RWPE2 (cell line): ENCODE measurements around the gene HNRNPUL2.

ENCODE experiments used
- ATAC-seq: fragments of 200-7000 bp; cut with Tn5 transposase; 3 replicates; pipeline ENCODE4 v1.9.1; 2021; ENCODE audit warnings: low read depth
- DNase-seq: peaks from one replicate; pipeline ENCODE4 v3.0.0-alpha.2; 2020; ENCODE audit warnings: low spot score
- H3K27ac ChIP-seq: fragments of 450-650 bp; 2 replicates; pipeline ENCODE4 v1.5.1; 2017; ENCODE audit warnings: mild to moderate bottlenecking; ENCODE audit not compliant: poor library complexity, severe bottlenecking
- H3K27me3 ChIP-seq: fragments of 250-450 bp; sonication (Bioruptor Pico); 2 replicates; pipeline ENCODE4 v1.5.1; 2021; ENCODE audit warnings: mild to moderate bottlenecking, moderate library complexity; ENCODE audit not compliant: insufficient read depth, poor library complexity, severe bottlenecking
- H3K36me3 ChIP-seq: fragments of 250-450 bp; sonication (Bioruptor Pico); 2 replicates; pipeline ENCODE4 v1.5.1; 2020; ENCODE audit warnings: low read depth, mild to moderate bottlenecking, moderate library complexity
- H3K4me1 ChIP-seq: fragments of 250-450 bp; sonication (Bioruptor Pico); 2 replicates; pipeline ENCODE4 v1.5.1; 2021; ENCODE audit warnings: mild to moderate bottlenecking, moderate library complexity; ENCODE audit not compliant: insufficient read depth, poor library complexity, severe bottlenecking
- H3K4me3 ChIP-seq: fragments of 250-450 bp; sonication (Bioruptor Pico); 2 replicates; pipeline ENCODE4 v1.5.1; 2021; ENCODE audit warnings: mild to moderate bottlenecking, moderate library complexity; ENCODE audit not compliant: severe bottlenecking
- H3K9me3 ChIP-seq: fragments of 250-450 bp; sonication (Bioruptor Pico); 2 replicates; pipeline ENCODE4 v1.5.1; 2021; ENCODE audit warnings: mild to moderate bottlenecking, moderate library complexity; ENCODE audit not compliant: severe bottlenecking
- CTCF ChIP-seq: fragments of 450-650 bp; IDR thresholded peaks from one replicate; pipeline ENCODE4 v1.5.1; 2017; ENCODE audit warnings: mild to moderate bottlenecking, moderate library complexity; ENCODE audit not compliant: poor library complexity, severe bottlenecking

Gene HNRNPUL2

GRCh38 chr11:62716816-62717215 lies 10.4 kb downstream of the HNRNPUL2 start:
- Histone ChIP-seq H3K4me3 (no peak overlapping the region), H3K27me3 (no peaks in the 10 kb centered on the region), H3K27ac (no peak overlapping the region), H3K36me3 (peaks cover 92% of the 10 kb centered on the region), H3K4me1 (no peaks in the 10 kb centered on the region), H3K9me3 (no peaks in the 10 kb centered on the region)
- ATAC-seq (no peak), DNase-seq (no peak)
- no peak for TF ChIP-seq CTCF

- no peak for DNase-seq
- no peak for ATAC-seq
- no peak for TF ChIP-seq CTCF
- Histone ChIP-seq H3K27ac (no peak overlapping the region), H3K4me1 (no peaks in the 10 kb centered on the region), H3K4me3 (no peak overlapping the region), H3K27me3 (no peaks in the 10 kb centered on the region), H3K9me3 (no peaks in the 10 kb centered on the region), H3K36me3 (peaks cover 92% of the 10 kb centered on the region)
Measured at GRCh38 chr11:62716206-62716605, 11.1 kb downstream of the HNRNPUL2 start.

DNA sequence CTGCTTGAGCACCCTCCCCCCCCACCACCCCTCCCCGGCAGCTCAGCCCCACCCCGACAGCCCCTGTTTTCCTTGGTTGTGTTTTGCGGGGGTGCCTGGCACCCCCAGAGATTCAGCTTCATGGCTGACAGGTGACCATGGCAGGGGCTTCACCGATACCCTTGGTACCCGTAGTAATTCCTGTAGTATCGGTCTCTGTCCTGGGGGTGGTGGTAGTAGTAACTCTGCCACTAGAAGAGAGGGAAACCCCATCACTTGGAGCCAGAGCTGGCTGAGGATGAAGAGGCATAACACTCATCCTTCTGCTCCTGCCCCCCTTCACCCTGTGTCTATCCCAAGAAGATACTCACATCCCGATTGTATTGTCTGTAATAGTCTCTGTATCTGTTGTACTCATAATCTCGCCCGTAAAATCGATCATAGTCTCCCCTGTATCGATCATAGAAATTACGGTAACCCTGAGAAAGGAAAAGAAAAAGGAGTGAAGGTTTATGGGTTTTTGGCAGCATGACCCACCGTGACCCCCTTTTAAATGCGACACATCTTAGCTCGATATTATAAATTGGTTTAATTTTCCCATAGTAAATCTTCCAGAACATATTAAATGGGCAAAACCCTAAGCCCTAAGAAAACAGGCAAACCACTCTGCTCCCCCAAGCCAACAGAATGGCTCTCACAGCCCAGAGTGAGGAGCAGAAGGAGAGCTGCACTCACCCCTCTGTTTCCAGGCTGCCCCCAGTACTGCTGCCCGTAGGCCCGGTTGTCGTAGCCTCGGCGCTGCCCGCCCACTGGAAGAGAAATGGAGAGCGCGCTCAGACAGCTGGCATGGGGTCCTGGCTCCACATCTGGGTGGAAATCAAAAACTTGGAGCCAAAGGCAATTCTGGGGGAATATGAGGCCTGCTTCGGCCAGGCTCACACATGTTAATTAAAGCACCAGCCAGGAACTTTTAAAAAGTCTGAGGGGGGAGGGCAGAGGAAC lies 11.8 kb downstream of the HNRNPUL2 start:
- Histone ChIP-seq H3K36me3 (peaks cover 92% of the 10 kb centered on the region), H3K27me3 (no peaks in the 10 kb centered on the region), H3K9me3 (no peaks in the 10 kb centered on the region), H3K4me3 (no peak overlapping the region), H3K4me1 (no peaks in the 10 kb centered on the region), H3K27ac (no peak overlapping the region)
- ATAC-seq = no peak
- no peak for DNase-seq
- no peak for TF ChIP-seq CTCF

GRCh38 chr11:62713343-62713742 lies 13.9 kb downstream of the HNRNPUL2 start:
- H3K27me3 ChIP-seq = no peaks in the 10 kb centered on the region
- no peak overlapping the region for H3K27ac ChIP-seq
- H3K4me1 ChIP-seq = no peaks in the 10 kb centered on the region
- no peaks in the 10 kb centered on the region for H3K9me3 ChIP-seq
- no peak overlapping the region for H3K4me3 ChIP-seq
- ATAC-seq (no peak), DNase-seq (no peak)
- H3K36me3 ChIP-seq = peaks cover 76% of the 10 kb centered on the region
- no peak for TF ChIP-seq CTCF

- Histone ChIP-seq H3K4me1 (no peaks in the 10 kb centered on the region), H3K36me3 (peaks cover 71% of the 10 kb centered on the region), H3K27me3 (no peaks in the 10 kb centered on the region), H3K9me3 (no peaks in the 10 kb centered on the region), H3K4me3 (no peak overlapping the region), H3K27ac (no peak overlapping the region)
- ATAC-seq (no peak), DNase-seq (no peak)
- no peak for TF ChIP-seq CTCF
Measured at GRCh38 chr11:62712861-62713260, 14.4 kb downstream of the HNRNPUL2 start.
